LNCAP (cell line): Measurements from ENCODE around the gene PXDN.

Source experiments
- CTCF ChIP-seq: fragments of 450-650 bp; IDR thresholded peaks from 2 replicates; pipeline ENCODE4 v1.5.1; 2017; ENCODE audit warnings: mild to moderate bottlenecking

The PXDN gene

DNA sequence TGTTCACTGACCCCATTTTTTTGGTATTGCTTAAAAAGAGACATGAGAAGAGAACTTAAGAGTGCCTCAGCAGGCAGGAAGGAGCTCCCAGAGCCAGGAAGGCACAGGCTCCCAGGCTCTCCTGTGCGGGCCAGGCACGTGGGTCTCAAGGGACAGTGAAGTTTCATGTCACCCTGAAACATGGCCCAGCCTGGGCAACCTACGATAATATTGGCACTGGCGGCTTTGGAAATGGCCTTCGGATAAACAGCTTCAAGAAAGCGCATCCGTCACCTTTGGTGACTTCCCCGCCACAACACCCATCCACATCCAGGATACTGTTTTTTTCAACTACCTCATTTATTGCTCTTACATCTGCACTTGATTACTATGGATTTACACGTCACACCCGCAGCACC, 30.5 kb downstream of the PXDN start:
- TF ChIP-seq CTCF = no peak

- no peak for TF ChIP-seq CTCF
Measured at GRCh38 chr2:1713142-1713838, 31.0 kb downstream of the PXDN start.

DNA sequence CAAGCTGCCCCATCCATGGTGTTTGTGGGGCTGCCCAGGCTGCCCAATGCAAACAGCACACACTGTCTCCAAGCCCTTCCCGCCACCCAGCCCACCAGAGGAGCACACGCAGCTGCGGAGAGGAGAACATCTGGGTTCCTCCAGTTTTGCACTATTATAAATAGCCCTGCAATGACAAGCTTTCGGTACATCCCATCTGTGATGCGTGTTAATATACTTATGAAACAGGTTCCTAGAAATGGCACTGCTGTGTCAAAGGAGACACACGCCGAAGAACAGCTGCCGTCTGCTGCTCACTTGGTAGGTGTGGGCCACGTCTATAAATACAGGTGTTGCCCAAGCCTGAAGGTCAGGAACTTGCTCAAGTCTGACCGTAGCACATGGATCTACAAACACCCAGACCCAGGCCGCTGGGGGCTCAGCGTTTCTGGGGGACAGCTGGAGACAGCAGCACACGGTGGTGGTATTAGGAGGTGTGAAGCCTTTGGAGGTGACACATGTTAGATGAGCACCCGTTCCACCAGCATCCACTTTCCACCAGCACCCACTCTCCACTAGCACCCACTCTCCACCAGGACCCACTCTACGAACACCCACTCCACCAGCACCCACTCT, 34.3 kb downstream of the PXDN start:
- TF ChIP-seq CTCF = no peak

DNA sequence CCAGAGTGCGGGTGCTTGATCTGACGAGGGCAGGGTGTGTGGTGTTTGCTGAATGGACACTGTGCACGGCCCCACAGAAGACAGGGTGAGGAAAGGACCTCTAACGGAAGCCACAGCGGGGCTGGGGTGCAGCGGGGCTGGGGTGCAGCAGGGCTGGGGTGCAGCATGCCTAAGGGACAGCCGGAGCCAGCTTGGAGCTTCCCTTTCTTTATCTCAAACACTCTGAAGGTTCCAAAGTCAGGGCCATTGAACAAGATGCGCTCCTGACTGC, 35.0 kb downstream of the PXDN start:
- no peak for TF ChIP-seq CTCF

- TF ChIP-seq CTCF = no peak
Measured at GRCh38 chr2:1708476-1709334, 35.6 kb downstream of the PXDN start.

DNA sequence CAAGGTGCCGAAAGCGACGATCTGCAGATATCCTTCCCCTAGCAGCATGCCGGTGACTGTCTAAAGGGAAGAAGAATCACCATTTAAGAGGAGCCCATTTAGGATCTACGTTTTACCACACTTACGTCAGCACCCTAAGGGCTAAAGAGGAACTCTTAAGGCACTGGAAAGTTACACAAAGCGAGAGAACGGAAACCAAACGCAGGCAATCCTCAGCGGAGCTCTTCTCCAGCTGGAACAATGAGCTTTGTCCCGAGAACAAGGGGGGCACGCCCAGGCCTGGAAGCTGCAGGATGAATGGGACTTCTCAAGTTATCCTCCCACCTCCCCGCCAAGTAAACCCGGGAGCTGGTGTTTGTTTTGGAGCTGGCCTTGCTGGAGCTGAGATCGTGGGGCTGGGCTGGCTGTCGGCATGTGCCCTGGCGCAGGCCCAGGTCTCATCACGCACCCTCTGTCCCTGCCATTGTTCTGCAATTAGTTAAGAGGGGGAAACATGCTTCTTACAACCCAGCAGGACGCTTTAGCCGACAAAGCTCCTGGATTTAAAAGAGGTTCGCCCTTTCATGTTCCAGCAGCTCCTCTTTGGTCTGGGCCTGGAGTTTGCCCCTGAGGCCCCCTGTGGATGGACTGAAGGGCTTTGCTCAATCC, 36.4 kb downstream of the PXDN start:
- TF ChIP-seq CTCF = no peak

- no peak for TF ChIP-seq CTCF
Measured at GRCh38 chr2:1705557-1706076, 38.7 kb downstream of the PXDN start.
